Fibroblast of villous mesenchyme (primary cell): Measurements from ENCODE around the gene SPATS2. TPM values are rescaled to one million over a fixed set of nuclear protein-coding genes. Genes with fewer than 3 reads are reported as not detected.

Experiments
- small RNA-seq: library from RNA; depleted of rRNA; stranded (forward); fragments of <200 nt; gene quantifications from one replicate; pipeline ENCODE3, GENCODE V24; 2012
- total RNA-seq: library from RNA; depleted of rRNA; stranded (reverse); fragments of >200 nt; gene quantifications from 2 replicates; pipeline ENCODE4 v1.2.3, GENCODE V29; 2012

Gene SPATS2
- total RNA-seq, 1 donor = 32.4 TPM

Small RNA genes lying within 50 kb of the gene (small RNA-seq; reads per million reads assigned to genes)
- not detected for gene AC125611.1

Other genes starting within 250 kb of the SPATS2 start
- gene TUBA1B, start 236.1 kb upstream of the SPATS2 start, total RNA-seq = 1,457 and 1,471 TPM in 2 replicates
- 834 and 982 TPM in 2 replicates for gene TUBA1A, start 178.4 kb upstream of the SPATS2 start, total RNA-seq
- 376 and 609 TPM in 2 replicates for gene TUBA1C, start 102.4 kb upstream of the SPATS2 start, total RNA-seq
- under 0.01 TPM in 1 of 2 replicates, not detected in the other for gene PRPH, start 72.3 kb upstream of the SPATS2 start, total RNA-seq
- 11.3 and 14.7 TPM in 2 replicates for gene TROAP, start 44.2 kb upstream of the SPATS2 start, total RNA-seq
- under 0.01 TPM in 1 of 2 replicates, not detected in the other for gene C1QL4, start 30.3 kb upstream of the SPATS2 start, total RNA-seq
- gene DNAJC22, start 20.6 kb upstream of the SPATS2 start, total RNA-seq = 1.7 and 2.6 TPM in 2 replicates
- gene KCNH3, start 171.6 kb downstream of the SPATS2 start, total RNA-seq = under 0.01 TPM in 2 replicates
- 47.5 and 61.5 TPM in 2 replicates for gene MCRS1, start 200.7 kb downstream of the SPATS2 start, total RNA-seq
- gene FAM186B, start 238.2 kb downstream of the SPATS2 start, total RNA-seq = under 0.01 TPM in 2 replicates